Measurements from ENCODE around the gene TSC22D1.
"Not testable (repeated sequence)": the region's sequence is repeated elsewhere in the genome, so short reads cannot be mapped to it uniquely, and the experiment has no call there.

The TSC22D1 gene

GRCh38 chr13:44575741-44576350, at the start of gene TSC22D1:
Gene TSC22D1, minus strand, starts transcription at chr13:44576330. Its CDS starts 256 bp downstream, at chr13:44576074.
- DNase-seq: peak; percentile 32

- no peak for DNase-seq
Measured at GRCh38 chr13:44622708-44623107, 46.6 kb upstream of the TSC22D1 start.

- no peak for DNase-seq
Measured at GRCh38 chr13:44622261-44622660, 46.1 kb upstream of the TSC22D1 start.

- no peak for DNase-seq
Measured at GRCh38 chr13:44620057-44620456, 43.9 kb upstream of the TSC22D1 start.

GRCh38 chr13:44619651-44620050, 43.5 kb upstream of the TSC22D1 start:
- DNase-seq: no peak

GRCh38 chr13:44618326-44618725, 42.2 kb upstream of the TSC22D1 start:
- no peak for DNase-seq

GRCh38 chr13:44617648-44618047, 41.5 kb upstream of the TSC22D1 start:
- DNase-seq: no peak

GRCh38 chr13:44609137-44609536, 33.0 kb upstream of the TSC22D1 start:
- DNase-seq: no peak

GRCh38 chr13:44605721-44606120, 29.6 kb upstream of the TSC22D1 start:
- no peak for DNase-seq

GRCh38 chr13:44605275-44605674, 29.1 kb upstream of the TSC22D1 start:
- no peak for DNase-seq

GRCh38 chr13:44601586-44601985, 25.5 kb upstream of the TSC22D1 start:
- no peak for DNase-seq

GRCh38 chr13:44593861-44594592, 17.9 kb upstream of the TSC22D1 start:
- DNase-seq: not testable (repeated sequence)

- DNase-seq: no peak
Measured at GRCh38 chr13:44592216-44592847, 16.2 kb upstream of the TSC22D1 start.

- DNase-seq: no peak
Measured at GRCh38 chr13:44591316-44591715, 15.2 kb upstream of the TSC22D1 start.

- DNase-seq: no peak
Measured at GRCh38 chr13:44583137-44583536, 7.0 kb upstream of the TSC22D1 start.

GRCh38 chr13:44578067-44578400, 1.9 kb upstream of the TSC22D1 start:
- DNase-seq: peak; percentile 47

- DNase-seq: peak; percentile 92
Measured at GRCh38 chr13:44577236-44578066, 1.3 kb upstream of the TSC22D1 start.

- no peak for DNase-seq
Measured at GRCh38 chr13:44576351-44577235, 463 bp upstream of the TSC22D1 start.

- no peak for DNase-seq
Measured at GRCh38 chr13:44575035-44575434, 1.1 kb downstream of the TSC22D1 start.

GRCh38 chr13:44574466-44574855, 1.7 kb downstream of the TSC22D1 start:
- DNase-seq: no peak

GRCh38 chr13:44573790-44574465, 2.2 kb downstream of the TSC22D1 start:
- no peak for DNase-seq

- DNase-seq: no peak
Measured at GRCh38 chr13:44573071-44573470, 3.1 kb downstream of the TSC22D1 start.
